ENCODE results near the gene NOL9.
A peak's percentile ranks its signal among the peaks of the same experiment; 100 is the strongest.

DNA sequence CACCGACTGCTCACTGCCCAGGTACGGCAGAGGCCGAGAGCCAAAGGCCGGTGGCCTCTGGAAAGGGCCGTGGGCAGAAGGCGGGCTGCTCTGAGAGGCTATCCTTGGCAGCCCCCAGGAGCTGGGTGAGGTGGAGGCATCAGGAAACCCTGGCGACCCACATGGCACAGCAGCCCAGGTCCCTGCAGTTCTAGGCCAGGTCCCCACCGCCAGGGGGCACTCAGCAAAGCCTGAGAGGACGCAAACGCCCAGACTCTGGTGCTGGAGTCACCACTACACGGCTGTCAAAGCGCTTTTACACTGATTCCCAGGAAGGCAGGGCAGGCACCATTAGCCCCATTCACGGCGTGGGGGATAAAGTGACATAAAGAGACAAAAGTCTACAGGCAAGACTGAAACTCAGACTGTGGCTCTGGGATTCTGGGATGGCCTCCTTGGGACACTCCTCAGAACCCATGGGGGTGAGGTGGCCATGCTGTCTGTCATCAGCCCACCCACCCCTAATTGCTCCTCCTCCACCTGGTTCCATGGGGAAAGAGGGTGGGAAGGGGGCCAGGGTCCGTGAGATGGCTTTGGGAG, 67.8 kb downstream of the NOL9 start:
- TF ChIP-seq, protein P1, sequence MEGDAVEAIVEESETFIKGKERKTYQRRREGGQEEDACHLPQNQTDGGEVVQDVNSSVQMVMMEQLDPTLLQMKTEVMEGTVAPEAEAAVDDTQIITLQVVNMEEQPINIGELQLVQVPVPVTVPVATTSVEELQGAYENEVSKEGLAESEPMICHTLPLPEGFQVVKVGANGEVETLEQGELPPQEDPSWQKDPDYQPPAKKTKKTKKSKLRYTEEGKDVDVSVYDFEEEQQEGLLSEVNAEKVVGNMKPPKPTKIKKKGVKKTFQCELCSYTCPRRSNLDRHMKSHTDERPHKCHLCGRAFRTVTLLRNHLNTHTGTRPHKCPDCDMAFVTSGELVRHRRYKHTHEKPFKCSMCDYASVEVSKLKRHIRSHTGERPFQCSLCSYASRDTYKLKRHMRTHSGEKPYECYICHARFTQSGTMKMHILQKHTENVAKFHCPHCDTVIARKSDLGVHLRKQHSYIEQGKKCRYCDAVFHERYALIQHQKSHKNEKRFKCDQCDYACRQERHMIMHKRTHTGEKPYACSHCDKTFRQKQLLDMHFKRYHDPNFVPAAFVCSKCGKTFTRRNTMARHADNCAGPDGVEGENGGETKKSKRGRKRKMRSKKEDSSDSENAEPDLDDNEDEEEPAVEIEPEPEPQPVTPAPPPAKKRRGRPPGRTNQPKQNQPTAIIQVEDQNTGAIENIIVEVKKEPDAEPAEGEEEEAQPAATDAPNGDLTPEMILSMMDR (IDR thresholded peaks at IDR 0.05) = peak in 1 of 3 donors; percentile 62
- no peak for TF ChIP-seq POLR2A (IDR thresholded peaks at IDR 0.05)
